Measurements from ENCODE around the gene AIFM3.
A peak's percentile ranks its signal among the peaks of the same experiment; 100 is the strongest.

AIFM3 gene

GRCh38 chr22:20960609-20961008 lies 6.4 kb upstream of the AIFM3 start:
- no peak for DNase-seq
- H3K4me1 Mint-ChIP-seq: peaks cover 17% of the 10 kb centered on the region
- no peak overlapping the region for H3K27ac Mint-ChIP-seq
- TF ChIP-seq CTCF (IDR thresholded peaks at IDR 0.05): no peak
- no peaks in the 10 kb centered on the region for H3K9me3 Mint-ChIP-seq
- no peaks in the 10 kb centered on the region for H3K36me3 Mint-ChIP-seq (ENCODE audit: low read depth)
- peaks cover 69% of the 10 kb centered on the region for H3K27me3 Mint-ChIP-seq (ENCODE audit: low read depth, poor library complexity)
- H3K4me3 Mint-ChIP-seq: no peak overlapping the region

- no peak for DNase-seq
- Mint-ChIP-seq H3K4me1 (peaks cover 16% of the 10 kb centered on the region), H3K9me3 (no peaks in the 10 kb centered on the region), H3K4me3 (no peak overlapping the region), H3K27ac (no peak overlapping the region), H3K36me3 (ENCODE audit: low read depth) (no peaks in the 10 kb centered on the region), H3K27me3 (ENCODE audit: low read depth, poor library complexity) (peaks cover 71% of the 10 kb centered on the region)
- no peak for TF ChIP-seq CTCF (IDR thresholded peaks at IDR 0.05)
These were observed 4.5 kb upstream of the AIFM3 start for GRCh38 chr22:20962491-20962945.

GRCh38 chr22:20963201-20964052 lies 3.6 kb upstream of the AIFM3 start:
- peaks cover 15% of the 10 kb centered on the region for H3K4me1 Mint-ChIP-seq
- no peaks in the 10 kb centered on the region for H3K9me3 Mint-ChIP-seq
- H3K27me3 Mint-ChIP-seq (ENCODE audit: low read depth, poor library complexity): peaks cover 64% of the 10 kb centered on the region
- TF ChIP-seq CTCF (IDR thresholded peaks at IDR 0.05): no peak
- H3K36me3 Mint-ChIP-seq (ENCODE audit: low read depth): no peaks in the 10 kb centered on the region
- H3K4me3 Mint-ChIP-seq: peak overlapping the region; percentile 39
- H3K27ac Mint-ChIP-seq: no peak overlapping the region
- DNase-seq: no peak

GRCh38 chr22:20964090-20964798 lies 2.8 kb upstream of the AIFM3 start:
- Mint-ChIP-seq H3K9me3 (no peaks in the 10 kb centered on the region), H3K4me1 (peaks cover 16% of the 10 kb centered on the region), H3K27me3 (ENCODE audit: low read depth, poor library complexity) (peaks cover 60% of the 10 kb centered on the region), H3K27ac (no peak overlapping the region), H3K4me3 (peak overlapping the region; percentile 81), H3K36me3 (ENCODE audit: low read depth) (no peaks in the 10 kb centered on the region)
- no peak for TF ChIP-seq CTCF (IDR thresholded peaks at IDR 0.05)
- no peak for DNase-seq

GRCh38 chr22:20964799-20965103 lies 2.3 kb upstream of the AIFM3 start:
- no peaks in the 10 kb centered on the region for H3K36me3 Mint-ChIP-seq (ENCODE audit: low read depth)
- peaks cover 16% of the 10 kb centered on the region for H3K4me1 Mint-ChIP-seq
- no peak for DNase-seq
- H3K27me3 Mint-ChIP-seq (ENCODE audit: low read depth, poor library complexity): peaks cover 63% of the 10 kb centered on the region
- TF ChIP-seq CTCF (IDR thresholded peaks at IDR 0.05): no peak
- peak overlapping the region; percentile 81 for H3K4me3 Mint-ChIP-seq
- no peak overlapping the region for H3K27ac Mint-ChIP-seq
- H3K9me3 Mint-ChIP-seq: no peaks in the 10 kb centered on the region
